PC-3 (cell line): ENCODE measurements around the gene DLG2.

Experiments
- EZH2 ChIP-seq: fragments of 300-600 bp; sonication (generic); IDR thresholded peaks from one replicate; pipeline ENCODE4 v1.6.1; 2017; ENCODE audit warnings: antibody characterized with exemption, mild to moderate bottlenecking, low read length; ENCODE audit not compliant: unreplicated experiment
- EZH2phosphoT487 ChIP-seq: fragments of 300-600 bp; sonication (generic); IDR thresholded peaks from 2 replicates; pipeline ENCODE4 v1.6.1; 2018; ENCODE audit warnings: mild to moderate bottlenecking, antibody characterized with exemption, low read length, borderline replicate concordance
- TF ChIP-seq, protein P1 (sequence below): fragments of 300-600 bp; sonication (generic); conservative IDR thresholded peaks from 2 replicates; pipeline ENCODE4 v1.5.1; 2017; ENCODE audit warnings: antibody characterized with exemption, low read depth, mild to moderate bottlenecking, low read length

DNA sequence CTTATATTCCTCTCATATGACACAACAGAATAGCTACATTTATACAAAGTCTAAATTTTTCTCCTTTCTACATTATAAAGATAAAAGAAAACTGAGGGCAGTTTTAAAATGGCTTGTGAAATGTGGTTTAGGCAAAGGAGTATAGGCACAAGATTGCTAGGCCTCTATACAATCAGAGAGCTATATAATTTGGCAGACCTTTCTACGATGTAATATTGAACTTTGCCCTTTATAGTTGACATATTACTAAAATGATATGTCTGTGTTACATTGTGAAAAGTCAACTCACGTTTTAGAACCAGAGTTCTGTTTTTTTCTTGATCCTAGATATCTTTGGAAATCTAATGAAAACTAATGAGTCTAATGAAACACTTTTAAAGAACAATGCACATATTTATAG is 430.2 kb downstream of the DLG2 start:
- TF ChIP-seq, protein P1, sequence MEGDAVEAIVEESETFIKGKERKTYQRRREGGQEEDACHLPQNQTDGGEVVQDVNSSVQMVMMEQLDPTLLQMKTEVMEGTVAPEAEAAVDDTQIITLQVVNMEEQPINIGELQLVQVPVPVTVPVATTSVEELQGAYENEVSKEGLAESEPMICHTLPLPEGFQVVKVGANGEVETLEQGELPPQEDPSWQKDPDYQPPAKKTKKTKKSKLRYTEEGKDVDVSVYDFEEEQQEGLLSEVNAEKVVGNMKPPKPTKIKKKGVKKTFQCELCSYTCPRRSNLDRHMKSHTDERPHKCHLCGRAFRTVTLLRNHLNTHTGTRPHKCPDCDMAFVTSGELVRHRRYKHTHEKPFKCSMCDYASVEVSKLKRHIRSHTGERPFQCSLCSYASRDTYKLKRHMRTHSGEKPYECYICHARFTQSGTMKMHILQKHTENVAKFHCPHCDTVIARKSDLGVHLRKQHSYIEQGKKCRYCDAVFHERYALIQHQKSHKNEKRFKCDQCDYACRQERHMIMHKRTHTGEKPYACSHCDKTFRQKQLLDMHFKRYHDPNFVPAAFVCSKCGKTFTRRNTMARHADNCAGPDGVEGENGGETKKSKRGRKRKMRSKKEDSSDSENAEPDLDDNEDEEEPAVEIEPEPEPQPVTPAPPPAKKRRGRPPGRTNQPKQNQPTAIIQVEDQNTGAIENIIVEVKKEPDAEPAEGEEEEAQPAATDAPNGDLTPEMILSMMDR: no peak
- no peak for TF ChIP-seq EZH2
- TF ChIP-seq EZH2phosphoT487: no peak
